Chondrocyte (in vitro differentiated cells): ENCODE data around the gene DYNLT4. TPM values are rescaled to one million over a fixed set of nuclear protein-coding genes. Genes with fewer than 3 reads are reported as not detected.

Experiments
- DNase-seq: peaks from one replicate; pipeline ENCODE4 v3.0.0; 2021; ENCODE audit warnings: mixed read lengths, low spot score
- H3K27ac Mint-ChIP-seq: one replicate; pipeline ENCODE4 v1.8.0; 2021; ENCODE audit warnings: mild to moderate bottlenecking, moderate library complexity, mixed read lengths; ENCODE audit not compliant: unreplicated experiment
- H3K27me3 Mint-ChIP-seq: 2 replicates; pipeline ENCODE4 v1.8.0; 2021; ENCODE audit warnings: low read depth, mixed read lengths
- H3K36me3 Mint-ChIP-seq: 2 replicates; pipeline ENCODE4 v1.8.0; 2021; ENCODE audit warnings: low read depth, mixed read lengths
- H3K4me1 Mint-ChIP-seq: 2 replicates; pipeline ENCODE4 v1.8.0; 2021; ENCODE audit warnings: low read depth, mild to moderate bottlenecking, mixed read lengths
- H3K4me3 Mint-ChIP-seq: one replicate; pipeline ENCODE4 v1.8.0; 2021; ENCODE audit warnings: mild to moderate bottlenecking, moderate library complexity, mixed read lengths; ENCODE audit not compliant: unreplicated experiment
- H3K9me3 Mint-ChIP-seq: 2 replicates; pipeline ENCODE4 v1.8.0; 2021; ENCODE audit warnings: low read depth, mixed read lengths
- total RNA-seq: library from RNA; stranded (reverse); gene quantifications from 3 replicates; pipeline ENCODE4 v1.2.1, GENCODE V29; 2021
- TF ChIP-seq, protein P1 (sequence below): fragments of 200-600 bp; sonication (generic); IDR thresholded peaks from 2 replicates; pipeline ENCODE4 v1.5.0; 2021; ENCODE audit warnings: antibody characterized with exemption, mild to moderate bottlenecking, moderate library complexity

DYNLT4 gene
- total RNA-seq, 1 donor from 2014 or later, result not detected

DNA sequence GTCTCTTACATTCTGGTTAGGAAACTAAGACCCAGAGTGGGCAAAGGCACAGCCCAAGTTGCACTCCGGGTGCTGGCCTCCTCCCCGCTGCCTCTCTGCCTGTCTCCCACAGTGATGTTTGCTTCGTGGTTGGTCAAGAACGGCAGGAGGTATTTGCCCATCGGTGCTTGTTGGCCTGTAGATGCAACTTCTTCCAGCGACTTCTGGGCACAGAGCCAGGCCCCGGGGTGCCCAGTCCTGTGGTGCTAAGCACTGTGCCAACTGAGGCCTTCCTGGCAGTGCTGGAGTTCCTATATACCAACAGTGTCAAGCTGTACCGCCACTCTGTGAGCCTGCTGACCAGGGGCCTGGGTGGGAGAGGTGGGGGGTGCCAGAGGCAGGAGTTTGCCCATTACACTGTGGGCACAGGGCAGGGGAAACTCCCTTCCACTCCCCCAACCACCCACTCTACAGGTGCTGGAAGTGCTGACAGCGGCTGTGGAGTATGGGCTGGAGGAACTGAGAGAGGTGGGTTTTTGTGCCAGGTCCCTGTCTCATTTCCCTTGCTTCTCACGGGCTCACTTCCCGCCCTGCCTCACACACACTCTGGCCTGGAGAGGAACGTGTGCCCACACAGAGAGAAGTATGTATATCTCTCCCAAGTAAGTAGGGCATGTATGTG, 3.1 kb upstream of the DYNLT4 start:
- peak overlapping the region; percentile 100 for H3K27ac Mint-ChIP-seq
- peaks cover 13% of the 10 kb centered on the region for H3K36me3 Mint-ChIP-seq
- TF ChIP-seq, protein P1, sequence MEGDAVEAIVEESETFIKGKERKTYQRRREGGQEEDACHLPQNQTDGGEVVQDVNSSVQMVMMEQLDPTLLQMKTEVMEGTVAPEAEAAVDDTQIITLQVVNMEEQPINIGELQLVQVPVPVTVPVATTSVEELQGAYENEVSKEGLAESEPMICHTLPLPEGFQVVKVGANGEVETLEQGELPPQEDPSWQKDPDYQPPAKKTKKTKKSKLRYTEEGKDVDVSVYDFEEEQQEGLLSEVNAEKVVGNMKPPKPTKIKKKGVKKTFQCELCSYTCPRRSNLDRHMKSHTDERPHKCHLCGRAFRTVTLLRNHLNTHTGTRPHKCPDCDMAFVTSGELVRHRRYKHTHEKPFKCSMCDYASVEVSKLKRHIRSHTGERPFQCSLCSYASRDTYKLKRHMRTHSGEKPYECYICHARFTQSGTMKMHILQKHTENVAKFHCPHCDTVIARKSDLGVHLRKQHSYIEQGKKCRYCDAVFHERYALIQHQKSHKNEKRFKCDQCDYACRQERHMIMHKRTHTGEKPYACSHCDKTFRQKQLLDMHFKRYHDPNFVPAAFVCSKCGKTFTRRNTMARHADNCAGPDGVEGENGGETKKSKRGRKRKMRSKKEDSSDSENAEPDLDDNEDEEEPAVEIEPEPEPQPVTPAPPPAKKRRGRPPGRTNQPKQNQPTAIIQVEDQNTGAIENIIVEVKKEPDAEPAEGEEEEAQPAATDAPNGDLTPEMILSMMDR, result no peak
- H3K27me3 Mint-ChIP-seq, result no peaks in the 10 kb centered on the region
- DNase-seq, result peak; percentile 95
- peak overlapping the region; percentile 76 for H3K4me3 Mint-ChIP-seq
- H3K4me1 Mint-ChIP-seq, result peaks cover 67% of the 10 kb centered on the region
- no peaks in the 10 kb centered on the region for H3K9me3 Mint-ChIP-seq

DNA sequence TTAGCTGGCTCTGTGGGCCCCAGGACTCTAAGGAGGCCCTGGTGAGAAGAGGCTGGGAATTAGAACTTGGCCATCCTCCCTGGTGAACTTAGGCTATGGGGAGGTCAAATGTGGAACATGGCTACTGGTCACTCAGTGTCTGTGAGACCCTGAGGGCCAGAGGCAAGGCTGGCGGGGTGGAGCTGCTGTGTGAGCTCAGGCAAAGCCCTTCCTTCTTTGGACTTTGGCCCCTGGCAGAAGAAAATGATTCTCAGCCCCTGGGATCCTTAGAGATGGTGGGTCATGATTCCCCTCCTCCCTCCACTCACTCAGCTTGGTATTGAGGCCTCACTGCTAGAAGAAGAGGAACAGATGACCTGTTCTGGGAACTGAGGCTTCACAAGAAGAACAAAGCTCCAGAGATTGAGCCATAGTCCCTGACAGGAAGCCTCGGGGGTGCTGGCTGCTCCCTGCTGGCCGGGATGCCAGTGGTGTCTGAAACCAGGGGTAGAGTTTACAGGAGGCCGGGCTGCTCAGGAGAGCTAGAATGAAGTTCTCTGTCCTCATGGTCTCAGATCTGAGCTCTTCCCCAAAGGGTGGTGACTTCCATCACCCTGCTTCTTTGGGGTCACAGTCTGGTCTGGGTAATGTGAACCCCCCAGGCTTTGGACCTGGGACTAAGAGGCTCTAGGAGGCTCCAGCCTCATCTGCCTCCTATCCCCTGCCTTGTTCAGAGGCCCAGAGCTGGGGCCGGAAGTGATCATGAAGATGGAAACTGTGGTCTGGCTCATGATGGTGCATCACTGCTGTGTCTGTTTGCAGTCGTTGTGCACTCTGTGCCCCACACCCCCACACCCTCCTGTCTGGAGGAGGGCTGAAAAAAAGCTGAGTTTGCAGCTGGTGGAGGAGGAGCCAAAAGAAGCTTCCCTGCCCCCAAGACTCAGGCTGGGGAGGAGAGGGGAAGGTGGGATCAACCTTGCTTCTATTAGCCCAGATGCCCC, 2.1 kb upstream of the DYNLT4 start:
- Mint-ChIP-seq H3K9me3 (no peaks in the 10 kb centered on the region), H3K36me3 (peaks cover 10% of the 10 kb centered on the region), H3K27ac (peak overlapping the region; percentile 100), H3K4me3 (peak overlapping the region; percentile 76), H3K27me3 (no peaks in the 10 kb centered on the region), H3K4me1 (peaks cover 65% of the 10 kb centered on the region)
- TF ChIP-seq, protein P1, result peak; percentile 45
- DNase-seq, result peak; percentile 64

DNA sequence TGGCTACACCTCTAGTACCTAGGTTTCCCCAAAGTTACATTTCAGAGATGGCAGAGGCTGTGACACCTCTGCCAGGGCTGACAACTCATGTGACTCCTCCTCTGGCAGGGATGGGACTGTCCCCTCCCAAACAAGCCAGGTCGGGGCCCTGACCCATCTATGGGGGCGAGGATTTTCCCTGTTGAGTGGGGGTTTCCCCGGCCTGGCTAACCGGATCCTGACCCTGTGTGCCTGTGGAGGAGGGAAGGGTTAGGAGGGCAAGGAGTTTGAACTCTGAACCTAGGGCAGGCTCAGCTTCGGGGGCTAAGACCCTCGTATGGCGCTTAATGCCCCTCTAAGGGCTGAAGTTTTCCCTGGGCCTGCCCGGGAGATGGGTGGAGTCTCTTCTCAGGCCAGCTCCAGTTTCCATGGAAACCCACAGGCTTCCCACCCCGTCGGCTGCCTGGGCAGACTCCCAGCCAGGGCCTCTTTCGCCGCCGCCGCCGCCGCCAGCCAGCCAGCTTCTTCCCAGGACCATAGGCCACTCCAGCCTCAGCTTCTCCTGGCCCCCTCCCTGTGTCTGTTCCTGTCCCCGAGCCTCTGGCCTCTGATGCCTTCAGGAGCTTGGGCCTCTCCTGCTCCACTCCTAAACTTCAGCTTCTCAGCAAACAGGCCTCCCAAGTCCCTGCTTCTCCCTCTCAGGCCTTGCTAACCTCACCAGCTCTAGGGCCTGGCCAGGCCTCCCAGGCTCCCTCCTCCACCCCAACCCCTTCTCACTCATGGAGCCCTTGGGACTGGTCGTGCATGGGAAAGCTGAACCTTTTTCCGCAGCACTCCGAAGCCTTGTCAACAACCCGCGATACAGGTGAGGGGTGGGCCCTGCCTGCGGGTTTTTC, 1.1 kb upstream of the DYNLT4 start, which contains the start of gene BTBD19:
TSS of gene BTBD19 (plus strand) at position 461 of the 875 bp plus-strand sequence. CDS start at position 759, 298 bp downstream.
- H3K4me3 Mint-ChIP-seq, result peak within 1 kb of the TSS; percentile 76
- H3K4me1 Mint-ChIP-seq, result peaks cover 72% of the 10 kb centered on the region
- DNase-seq, result peak; percentile 96
- peak within 1 kb of the TSS; percentile 100 for H3K27ac Mint-ChIP-seq
- peaks cover 11% of the 10 kb centered on the region for H3K36me3 Mint-ChIP-seq
- H3K27me3 Mint-ChIP-seq, result no peaks in the 10 kb centered on the region
- H3K9me3 Mint-ChIP-seq, result no peaks in the 10 kb centered on the region
- TF ChIP-seq, protein P1, result no peak

DNA sequence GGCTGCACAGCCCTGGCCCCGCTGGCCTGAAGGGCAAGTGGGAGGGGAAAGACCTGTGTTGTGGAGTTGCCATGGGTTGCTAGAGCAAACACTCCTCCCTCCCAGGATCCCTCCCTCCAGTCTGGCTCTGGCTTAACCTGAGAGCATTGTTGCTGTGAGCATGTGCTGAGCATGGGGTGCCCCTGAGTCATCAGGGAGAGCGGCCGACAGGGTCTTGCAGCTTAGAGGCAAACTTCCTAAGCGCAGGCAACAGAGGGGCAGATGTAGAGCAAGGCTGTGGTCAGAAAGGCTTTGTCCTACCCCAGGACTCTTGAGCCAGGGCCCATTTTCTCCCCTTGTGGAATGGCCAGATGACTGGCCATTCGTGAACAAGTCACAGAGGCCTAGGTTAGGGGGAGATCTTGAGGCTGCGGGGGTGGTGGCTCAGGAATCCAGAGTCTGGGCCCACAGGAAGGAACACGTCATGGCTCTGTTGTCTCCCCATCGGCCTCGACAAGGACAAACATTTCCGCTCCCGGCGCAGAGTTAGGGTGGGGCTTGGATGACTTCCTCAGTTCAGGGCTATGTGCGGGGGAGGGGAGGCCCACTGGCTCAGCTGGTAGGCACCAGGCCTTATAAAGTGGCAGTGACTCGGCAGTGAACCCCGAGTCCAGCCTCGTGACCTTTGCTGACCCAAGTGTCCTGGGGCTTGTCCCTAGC, 362 bp upstream of the DYNLT4 start:
- Mint-ChIP-seq H3K4me1 (peaks cover 79% of the 10 kb centered on the region), H3K27me3 (no peaks in the 10 kb centered on the region), H3K27ac (peak overlapping the region; percentile 100), H3K4me3 (peak overlapping the region; percentile 76), H3K36me3 (peaks cover 17% of the 10 kb centered on the region), H3K9me3 (no peaks in the 10 kb centered on the region)
- DNase-seq, result peak; percentile 97
- TF ChIP-seq, protein P1, result no peak
